ENCODE data around the gene AQP12A.

The AQP12A gene

DNA sequence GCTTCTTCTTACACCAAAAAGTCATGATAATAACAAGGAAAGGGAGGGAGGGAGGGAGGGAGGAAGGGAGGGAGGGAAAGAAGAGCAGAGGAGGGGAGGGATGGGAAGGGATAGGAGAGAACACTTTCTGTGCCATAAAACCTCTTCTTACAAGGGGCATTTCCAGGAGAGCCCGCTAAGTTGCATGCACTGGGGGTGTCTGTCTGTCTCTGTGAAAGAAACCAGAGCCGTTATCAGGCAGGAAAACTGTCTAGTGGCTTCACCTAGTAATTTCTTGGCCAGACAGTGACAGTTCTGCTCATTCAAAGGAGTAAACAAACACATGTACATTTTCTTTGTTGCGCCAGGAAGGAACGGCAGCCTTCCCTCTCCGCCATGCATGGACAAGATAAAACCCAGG, 45.8 kb downstream of the AQP12A start:
- no peaks in the 10 kb centered on the region; the same call in 1 of the 2 replicates for H3K27me3 ChIP-seq (replicated peaks; ENCODE audit: control insufficient read depth, insufficient read depth, low read length)
- H3K4me3 ChIP-seq (replicated peaks; ENCODE audit: low read depth, low read length), result no peak overlapping the region
- TF ChIP-seq, protein P1, sequence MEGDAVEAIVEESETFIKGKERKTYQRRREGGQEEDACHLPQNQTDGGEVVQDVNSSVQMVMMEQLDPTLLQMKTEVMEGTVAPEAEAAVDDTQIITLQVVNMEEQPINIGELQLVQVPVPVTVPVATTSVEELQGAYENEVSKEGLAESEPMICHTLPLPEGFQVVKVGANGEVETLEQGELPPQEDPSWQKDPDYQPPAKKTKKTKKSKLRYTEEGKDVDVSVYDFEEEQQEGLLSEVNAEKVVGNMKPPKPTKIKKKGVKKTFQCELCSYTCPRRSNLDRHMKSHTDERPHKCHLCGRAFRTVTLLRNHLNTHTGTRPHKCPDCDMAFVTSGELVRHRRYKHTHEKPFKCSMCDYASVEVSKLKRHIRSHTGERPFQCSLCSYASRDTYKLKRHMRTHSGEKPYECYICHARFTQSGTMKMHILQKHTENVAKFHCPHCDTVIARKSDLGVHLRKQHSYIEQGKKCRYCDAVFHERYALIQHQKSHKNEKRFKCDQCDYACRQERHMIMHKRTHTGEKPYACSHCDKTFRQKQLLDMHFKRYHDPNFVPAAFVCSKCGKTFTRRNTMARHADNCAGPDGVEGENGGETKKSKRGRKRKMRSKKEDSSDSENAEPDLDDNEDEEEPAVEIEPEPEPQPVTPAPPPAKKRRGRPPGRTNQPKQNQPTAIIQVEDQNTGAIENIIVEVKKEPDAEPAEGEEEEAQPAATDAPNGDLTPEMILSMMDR (IDR thresholded peaks at IDR 0.05; ENCODE audit: insufficient read depth, low read length, poor library complexity, severe bottlenecking), result no peak
- no peaks in the 10 kb centered on the region for H3K36me3 ChIP-seq (ENCODE audit: control insufficient read depth, insufficient read depth, low read length)
- DNase-seq (ENCODE audit: extremely low read depth, insufficient read length), result no peak

DNA sequence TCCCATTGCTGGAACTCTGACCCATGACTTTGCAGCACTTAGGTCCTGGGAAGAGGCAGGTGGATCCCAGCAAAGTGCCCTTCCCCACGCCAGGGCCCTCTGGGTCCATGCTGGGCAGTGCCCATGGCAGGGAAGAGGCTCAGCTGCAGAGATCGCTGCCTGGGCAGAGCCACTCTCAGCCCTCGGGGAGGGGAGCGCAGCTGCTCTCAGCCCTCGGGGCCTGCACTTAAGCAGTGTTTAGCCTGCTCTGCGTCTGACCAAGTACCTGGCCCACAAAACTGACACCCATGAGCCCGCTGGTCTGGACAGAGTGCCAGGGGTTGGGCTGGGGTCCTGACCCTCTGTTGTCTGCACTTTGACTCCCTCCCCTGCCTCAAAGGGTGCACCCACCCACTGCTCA, 46.3 kb downstream of the AQP12A start:
- H3K4me3 ChIP-seq (replicated peaks; ENCODE audit: low read depth, low read length), result no peak overlapping the region
- no peak for DNase-seq (ENCODE audit: extremely low read depth, insufficient read length)
- H3K36me3 ChIP-seq (ENCODE audit: control insufficient read depth, insufficient read depth, low read length), result no peaks in the 10 kb centered on the region
- no peaks in the 10 kb centered on the region; the same call in 1 of the 2 replicates for H3K27me3 ChIP-seq (replicated peaks; ENCODE audit: control insufficient read depth, insufficient read depth, low read length)
- TF ChIP-seq, protein P1 (IDR thresholded peaks at IDR 0.05; ENCODE audit: insufficient read depth, low read length, poor library complexity, severe bottlenecking), result no peak

DNA sequence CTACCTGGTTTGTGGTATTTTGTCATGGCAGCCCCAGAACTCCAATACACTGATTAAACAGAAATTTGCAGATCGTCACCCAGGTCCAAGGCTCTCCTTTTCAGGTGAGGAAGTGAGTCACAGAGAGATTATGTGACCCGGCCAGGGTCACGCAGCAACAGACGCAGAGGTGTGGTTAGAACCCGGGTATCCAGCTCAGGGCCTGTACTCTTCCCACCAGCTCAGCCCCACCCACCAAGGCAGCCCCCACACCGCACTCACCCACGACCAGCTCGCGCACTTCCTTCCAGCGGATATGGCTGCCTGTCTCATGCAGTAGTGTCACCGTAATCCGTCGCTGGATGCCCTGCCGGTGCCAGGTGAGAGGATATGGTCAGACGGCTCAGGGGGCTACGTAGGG, 48.1 kb downstream of the AQP12A start:
- H3K36me3 ChIP-seq (ENCODE audit: control insufficient read depth, insufficient read depth, low read length), result no peaks in the 10 kb centered on the region
- no peaks in the 10 kb centered on the region; the same call in 1 of the 2 replicates for H3K27me3 ChIP-seq (replicated peaks; ENCODE audit: control insufficient read depth, insufficient read depth, low read length)
- no peak overlapping the region for H3K4me3 ChIP-seq (replicated peaks; ENCODE audit: low read depth, low read length)
- DNase-seq (ENCODE audit: extremely low read depth, insufficient read length), result no peak
- TF ChIP-seq, protein P1 (IDR thresholded peaks at IDR 0.05; ENCODE audit: insufficient read depth, low read length, poor library complexity, severe bottlenecking), result no peak

DNA sequence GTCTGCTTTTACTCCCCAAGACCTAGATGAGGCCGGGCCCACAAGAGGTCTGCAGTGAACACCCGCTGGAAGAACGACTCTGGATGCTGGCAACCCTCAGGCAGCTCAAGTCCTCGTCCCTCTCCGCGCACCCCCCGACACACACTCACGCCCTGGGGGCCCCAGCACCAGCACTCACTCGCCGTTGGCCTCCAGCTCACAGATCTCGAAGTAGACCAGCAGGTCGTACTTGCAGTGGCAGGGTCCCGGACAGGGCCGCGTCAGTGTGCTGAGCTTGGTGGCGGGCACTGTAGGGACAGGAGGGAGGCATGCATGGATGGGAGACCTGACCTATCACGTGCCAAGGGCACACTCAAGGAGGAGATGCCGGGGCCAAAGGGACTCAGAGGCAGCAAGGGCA, 49.4 kb downstream of the AQP12A start:
- no peak for DNase-seq (ENCODE audit: extremely low read depth, insufficient read length)
- TF ChIP-seq, protein P1 (IDR thresholded peaks at IDR 0.05; ENCODE audit: insufficient read depth, low read length, poor library complexity, severe bottlenecking), result no peak
- Histone ChIP-seq H3K4me3 (replicated peaks; ENCODE audit: low read depth, low read length) (no peak overlapping the region), H3K36me3 (ENCODE audit: control insufficient read depth, insufficient read depth, low read length) (no peaks in the 10 kb centered on the region), H3K27me3 (replicated peaks; ENCODE audit: control insufficient read depth, insufficient read depth, low read length) (no peaks in the 10 kb centered on the region; the same call in 1 of the 2 replicates)

DNA sequence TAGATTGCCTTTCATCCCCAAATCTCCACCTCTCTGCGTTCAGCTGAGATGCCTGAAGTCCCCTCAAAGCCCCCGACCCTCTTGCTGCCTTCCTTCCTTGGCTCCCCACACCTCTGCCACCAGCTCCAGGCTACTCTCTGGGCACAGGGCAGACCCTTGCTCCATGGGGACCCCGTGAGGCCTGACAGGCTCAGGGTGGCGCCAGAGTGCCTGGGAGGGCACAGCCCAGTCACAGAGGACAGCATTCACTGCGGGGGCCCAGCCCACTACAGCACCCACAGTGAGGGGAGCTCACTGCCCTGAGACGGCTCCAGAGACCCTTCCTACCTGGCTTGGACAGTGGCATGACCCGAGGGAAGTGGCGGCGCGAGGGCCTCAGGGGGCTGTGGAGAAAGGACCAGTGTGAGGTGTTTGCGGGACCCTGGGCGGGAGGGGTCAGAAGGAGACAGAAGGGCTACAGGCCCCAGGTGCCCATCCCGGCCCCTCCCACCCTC, 51.0 kb downstream of the AQP12A start:
- Histone ChIP-seq H3K27me3 (replicated peaks; ENCODE audit: control insufficient read depth, insufficient read depth, low read length) (no peaks in the 10 kb centered on the region; the same call in 1 of the 2 replicates), H3K4me3 (replicated peaks; ENCODE audit: low read depth, low read length) (no peak overlapping the region), H3K36me3 (ENCODE audit: control insufficient read depth, insufficient read depth, low read length) (no peaks in the 10 kb centered on the region)
- TF ChIP-seq, protein P1 (IDR thresholded peaks at IDR 0.05; ENCODE audit: insufficient read depth, low read length, poor library complexity, severe bottlenecking), result no peak
- DNase-seq (ENCODE audit: extremely low read depth, insufficient read length), result no peak

DNA sequence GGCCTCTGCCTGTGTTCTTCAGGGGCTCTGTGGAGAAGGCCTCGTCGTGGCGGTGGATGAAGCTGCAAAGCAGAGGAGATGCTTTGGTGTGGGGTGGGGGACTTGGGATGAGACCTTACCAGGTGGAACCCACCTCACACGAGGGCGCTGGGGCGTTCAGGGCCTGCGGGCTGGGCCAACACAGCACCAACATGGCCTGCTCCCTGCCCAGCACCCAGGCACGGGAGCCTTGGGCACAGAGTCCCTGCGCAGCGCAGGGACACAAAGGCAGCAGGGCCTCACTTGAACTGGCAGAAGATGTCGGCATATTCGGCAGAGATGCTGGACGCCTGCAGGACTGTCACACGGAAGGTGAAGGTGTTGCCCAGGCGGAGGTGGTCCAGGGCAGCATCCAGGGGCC, 53.8 kb downstream of the AQP12A start:
- no peaks in the 10 kb centered on the region; the same call in 1 of the 2 replicates for H3K27me3 ChIP-seq (replicated peaks; ENCODE audit: control insufficient read depth, insufficient read depth, low read length)
- H3K4me3 ChIP-seq (replicated peaks; ENCODE audit: low read depth, low read length), result no peak overlapping the region
- H3K36me3 ChIP-seq (ENCODE audit: control insufficient read depth, insufficient read depth, low read length), result no peaks in the 10 kb centered on the region
- TF ChIP-seq, protein P1 (IDR thresholded peaks at IDR 0.05; ENCODE audit: insufficient read depth, low read length, poor library complexity, severe bottlenecking), result no peak
- no peak for DNase-seq (ENCODE audit: extremely low read depth, insufficient read length)

All from GM06990 (cell line).